ENCODE results near the gene VWA8.

GRCh38 chr13:41613471-41613870 is 347.4 kb downstream of the VWA8 start:
- TF ChIP-seq GABPA (IDR thresholded peaks at IDR 0.05 in 1 of 2, conservative IDR thresholded peaks at IDR 0.05 in 1 of 2) = no peak
- TF ChIP-seq, protein P1, sequence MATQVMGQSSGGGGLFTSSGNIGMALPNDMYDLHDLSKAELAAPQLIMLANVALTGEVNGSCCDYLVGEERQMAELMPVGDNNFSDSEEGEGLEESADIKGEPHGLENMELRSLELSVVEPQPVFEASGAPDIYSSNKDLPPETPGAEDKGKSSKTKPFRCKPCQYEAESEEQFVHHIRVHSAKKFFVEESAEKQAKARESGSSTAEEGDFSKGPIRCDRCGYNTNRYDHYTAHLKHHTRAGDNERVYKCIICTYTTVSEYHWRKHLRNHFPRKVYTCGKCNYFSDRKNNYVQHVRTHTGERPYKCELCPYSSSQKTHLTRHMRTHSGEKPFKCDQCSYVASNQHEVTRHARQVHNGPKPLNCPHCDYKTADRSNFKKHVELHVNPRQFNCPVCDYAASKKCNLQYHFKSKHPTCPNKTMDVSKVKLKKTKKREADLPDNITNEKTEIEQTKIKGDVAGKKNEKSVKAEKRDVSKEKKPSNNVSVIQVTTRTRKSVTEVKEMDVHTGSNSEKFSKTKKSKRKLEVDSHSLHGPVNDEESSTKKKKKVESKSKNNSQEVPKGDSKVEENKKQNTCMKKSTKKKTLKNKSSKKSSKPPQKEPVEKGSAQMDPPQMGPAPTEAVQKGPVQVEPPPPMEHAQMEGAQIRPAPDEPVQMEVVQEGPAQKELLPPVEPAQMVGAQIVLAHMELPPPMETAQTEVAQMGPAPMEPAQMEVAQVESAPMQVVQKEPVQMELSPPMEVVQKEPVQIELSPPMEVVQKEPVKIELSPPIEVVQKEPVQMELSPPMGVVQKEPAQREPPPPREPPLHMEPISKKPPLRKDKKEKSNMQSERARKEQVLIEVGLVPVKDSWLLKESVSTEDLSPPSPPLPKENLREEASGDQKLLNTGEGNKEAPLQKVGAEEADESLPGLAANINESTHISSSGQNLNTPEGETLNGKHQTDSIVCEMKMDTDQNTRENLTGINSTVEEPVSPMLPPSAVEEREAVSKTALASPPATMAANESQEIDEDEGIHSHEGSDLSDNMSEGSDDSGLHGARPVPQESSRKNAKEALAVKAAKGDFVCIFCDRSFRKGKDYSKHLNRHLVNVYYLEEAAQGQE (IDR thresholded peaks at IDR 0.05) = no peak
- TF ChIP-seq CTCF (IDR thresholded peaks at IDR 0.05; ENCODE audit: low read depth, low read length, missing input control) = no peak
- TF ChIP-seq JUND (IDR thresholded peaks at IDR 0.05) = no peak
- TF ChIP-seq SP1 (IDR thresholded peaks at IDR 0.05) = no peak
- TF ChIP-seq, protein P2, sequence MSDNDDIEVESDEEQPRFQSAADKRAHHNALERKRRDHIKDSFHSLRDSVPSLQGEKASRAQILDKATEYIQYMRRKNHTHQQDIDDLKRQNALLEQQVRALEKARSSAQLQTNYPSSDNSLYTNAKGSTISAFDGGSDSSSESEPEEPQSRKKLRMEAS (IDR thresholded peaks at IDR 0.05) = no peak
- no peak for TF ChIP-seq HNF4A (conservative IDR thresholded peaks at IDR 0.05)
- no peak for TF ChIP-seq RXRA (IDR thresholded peaks at IDR 0.05)
- no peak for TF ChIP-seq TAF1 (conservative IDR thresholded peaks at IDR 0.05)
- TF ChIP-seq EGR1 (IDR thresholded peaks at IDR 0.05; ENCODE audit: low read depth in 2 of 2) = no peak
- no peak for TF ChIP-seq RAD21 (IDR thresholded peaks at IDR 0.05)
- TF ChIP-seq, protein P3, sequence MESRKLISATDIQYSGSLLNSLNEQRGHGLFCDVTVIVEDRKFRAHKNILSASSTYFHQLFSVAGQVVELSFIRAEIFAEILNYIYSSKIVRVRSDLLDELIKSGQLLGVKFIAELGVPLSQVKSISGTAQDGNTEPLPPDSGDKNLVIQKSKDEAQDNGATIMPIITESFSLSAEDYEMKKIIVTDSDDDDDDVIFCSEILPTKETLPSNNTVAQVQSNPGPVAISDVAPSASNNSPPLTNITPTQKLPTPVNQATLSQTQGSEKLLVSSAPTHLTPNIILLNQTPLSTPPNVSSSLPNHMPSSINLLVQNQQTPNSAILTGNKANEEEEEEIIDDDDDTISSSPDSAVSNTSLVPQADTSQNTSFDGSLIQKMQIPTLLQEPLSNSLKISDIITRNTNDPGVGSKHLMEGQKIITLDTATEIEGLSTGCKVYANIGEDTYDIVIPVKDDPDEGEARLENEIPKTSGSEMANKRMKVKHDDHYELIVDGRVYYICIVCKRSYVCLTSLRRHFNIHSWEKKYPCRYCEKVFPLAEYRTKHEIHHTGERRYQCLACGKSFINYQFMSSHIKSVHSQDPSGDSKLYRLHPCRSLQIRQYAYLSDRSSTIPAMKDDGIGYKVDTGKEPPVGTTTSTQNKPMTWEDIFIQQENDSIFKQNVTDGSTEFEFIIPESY (IDR thresholded peaks at IDR 0.05) = no peak
- TF ChIP-seq, protein P4, sequence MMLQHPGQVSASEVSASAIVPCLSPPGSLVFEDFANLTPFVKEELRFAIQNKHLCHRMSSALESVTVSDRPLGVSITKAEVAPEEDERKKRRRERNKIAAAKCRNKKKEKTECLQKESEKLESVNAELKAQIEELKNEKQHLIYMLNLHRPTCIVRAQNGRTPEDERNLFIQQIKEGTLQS (IDR thresholded peaks at IDR 0.05) = no peak
